GM08714 (cell line): ENCODE measurements around the gene HSD17B11.
"Not testable (repeated sequence)": the region's sequence is repeated elsewhere in the genome, so short reads cannot be mapped to it uniquely, and the experiment has no call there.

Experiments
- H3K4me3 ChIP-seq: fragments of 200-500 bp; sonication (Bioruptor generic); 2 replicates; pipeline ENCODE4 v1.5.1; 2014; ENCODE audit warnings: mild to moderate bottlenecking, low read length, inconsistent platforms
- ZNF274 ChIP-seq: IDR thresholded peaks from 2 replicates; pipeline ENCODE4 v1.6.1; 2012; ENCODE audit warnings: mild to moderate bottlenecking, low read depth, low read length

HSD17B11 gene

DNA sequence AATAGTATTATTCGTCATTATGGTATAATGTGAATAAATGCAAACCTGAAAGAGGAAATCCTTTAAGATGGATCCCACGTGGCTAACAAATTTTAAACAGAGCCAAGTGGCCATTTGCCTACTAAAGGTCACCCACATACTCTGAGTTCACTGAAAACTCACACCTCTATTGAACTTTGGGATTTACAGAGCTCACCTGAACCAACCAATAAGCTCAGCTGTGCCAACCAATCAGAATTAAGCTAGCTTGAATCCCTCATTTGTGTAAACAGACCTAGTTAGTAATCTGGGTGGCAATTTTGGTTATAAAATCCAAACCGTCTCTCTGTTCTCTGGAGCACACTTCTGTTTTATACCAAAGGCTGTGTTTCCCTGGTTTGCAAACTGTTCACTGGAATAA is 26.0 kb upstream of the HSD17B11 start:
- no peak for TF ChIP-seq ZNF274
- no peak overlapping the region for H3K4me3 ChIP-seq

DNA sequence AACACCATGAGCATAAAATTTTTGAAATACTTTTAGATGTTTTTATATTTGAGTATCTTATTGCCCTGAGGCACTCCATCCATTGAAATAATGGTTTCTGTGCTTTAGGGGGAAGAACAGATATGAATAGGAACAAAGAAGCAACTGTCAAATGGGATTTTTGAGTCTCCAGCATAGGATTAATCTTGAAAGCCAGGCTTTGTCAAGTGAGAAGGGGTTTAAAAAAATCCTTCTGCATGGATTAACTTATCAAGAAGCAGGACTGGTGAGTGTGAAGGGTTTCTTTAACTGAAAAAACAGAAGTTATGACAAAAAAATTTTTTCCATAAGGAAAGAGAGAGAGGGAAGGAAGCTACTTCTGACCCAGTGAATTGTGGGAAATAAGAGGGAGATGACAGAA is 23.8 kb upstream of the HSD17B11 start:
- TF ChIP-seq ZNF274, result no peak
- H3K4me3 ChIP-seq, result no peak overlapping the region

DNA sequence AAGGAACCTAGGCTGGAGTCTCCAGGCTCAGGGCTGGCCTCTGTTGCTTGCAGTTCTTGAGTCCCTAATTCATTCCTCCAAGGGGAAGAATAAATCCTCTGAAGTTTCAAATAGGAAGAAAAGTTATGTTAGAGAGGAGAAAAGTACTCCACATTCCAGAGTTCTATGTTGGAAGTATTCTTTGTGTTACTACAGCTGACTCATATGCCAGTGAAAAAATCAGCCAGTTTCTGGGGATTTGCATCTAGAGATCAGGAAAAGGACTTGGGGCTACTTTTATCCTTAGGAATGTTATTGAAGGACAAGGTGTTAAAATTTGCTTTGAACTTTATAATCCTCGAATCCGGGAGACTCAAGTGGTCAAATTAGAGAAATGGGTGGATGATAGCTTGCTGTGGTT is 19.7 kb upstream of the HSD17B11 start:
- TF ChIP-seq ZNF274, result no peak
- no peak overlapping the region for H3K4me3 ChIP-seq

DNA sequence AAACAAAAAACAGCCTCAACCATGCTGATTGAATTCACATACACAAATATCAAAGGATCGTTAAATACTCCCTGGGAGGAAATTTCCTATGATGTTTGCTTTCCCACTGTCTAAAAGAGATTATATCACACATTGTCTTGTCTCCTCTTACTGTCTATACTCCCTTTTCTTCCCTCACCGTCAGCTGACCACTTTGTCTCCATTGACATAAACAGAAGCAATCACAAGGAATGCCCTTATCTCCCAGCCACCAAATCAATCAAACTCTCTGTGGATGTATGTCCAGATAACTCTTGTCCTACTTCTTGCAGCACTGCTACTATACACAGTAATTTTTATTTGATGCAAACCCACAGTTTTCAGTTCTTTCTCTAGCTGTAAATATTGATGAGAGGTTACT is 19.2 kb upstream of the HSD17B11 start:
- no peak for TF ChIP-seq ZNF274

DNA sequence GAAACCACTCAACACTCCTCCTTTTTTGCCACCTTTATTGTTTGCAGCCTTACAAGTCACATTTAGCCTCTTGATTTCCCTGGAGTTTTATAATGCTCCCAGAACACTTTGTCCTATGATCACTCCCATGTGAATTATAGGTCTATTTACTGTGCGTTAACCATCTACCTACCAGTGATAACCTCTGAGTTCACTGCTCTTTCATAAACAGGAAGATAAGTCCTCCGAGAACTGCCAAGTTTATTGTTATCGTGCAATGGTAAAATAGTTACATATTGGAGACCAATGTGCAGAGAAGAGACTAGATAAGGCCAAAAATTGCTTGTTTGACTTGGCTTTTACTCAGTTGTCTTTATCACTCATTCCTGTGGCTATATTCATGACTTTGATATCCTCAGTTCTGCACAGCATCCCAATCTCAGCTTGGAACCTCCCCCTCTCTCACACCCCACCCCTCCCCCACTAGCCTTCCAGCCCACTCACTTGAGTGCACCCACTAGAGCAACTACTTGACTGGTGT is 18.5 kb upstream of the HSD17B11 start:
- TF ChIP-seq ZNF274, result no peak
- no peak overlapping the region for H3K4me3 ChIP-seq

More for the DNA sequence above, 19.2 kb upstream of the HSD17B11 start:
- H3K4me3 ChIP-seq, result no peak overlapping the region

DNA sequence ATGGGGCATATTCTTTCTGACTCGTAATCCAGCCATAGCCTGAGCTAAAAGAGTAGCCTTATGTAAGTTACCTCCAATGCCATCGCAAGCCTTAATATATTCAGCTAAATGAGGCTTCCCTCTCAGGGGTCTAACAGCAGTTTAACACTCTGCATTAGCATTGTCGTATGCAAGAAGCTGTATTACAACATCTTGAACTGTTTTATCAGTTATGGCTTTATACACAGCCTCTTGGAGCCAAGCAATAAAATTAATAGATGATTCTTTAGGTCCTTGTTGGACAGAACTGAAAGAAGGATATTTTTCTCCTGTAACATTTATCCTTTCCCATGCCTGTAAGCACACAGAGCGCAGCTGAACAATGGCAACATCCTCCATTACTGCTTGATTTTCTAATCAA is 15.9 kb upstream of the HSD17B11 start:
- H3K4me3 ChIP-seq, result not testable (repeated sequence)

DNA sequence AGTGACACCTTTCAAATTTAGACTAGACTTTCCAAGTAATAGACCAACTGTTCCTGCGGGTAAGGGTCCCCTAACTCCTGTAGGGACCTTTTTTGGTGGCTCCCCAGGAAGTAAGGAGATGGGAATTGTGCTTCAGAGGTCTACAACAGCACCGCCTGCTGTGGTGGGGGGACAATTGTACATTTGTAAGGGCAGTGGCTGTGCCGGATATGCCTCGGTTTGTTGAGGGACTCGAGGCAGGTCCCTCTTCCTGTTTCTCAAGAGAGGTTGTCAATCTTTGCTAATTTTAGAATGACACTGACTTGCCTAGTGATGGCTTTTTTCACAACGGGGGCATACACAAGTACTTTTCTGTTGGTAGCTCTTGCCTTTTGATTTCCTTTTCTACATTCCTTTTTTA is 15.5 kb upstream of the HSD17B11 start:
- H3K4me3 ChIP-seq, result no peak overlapping the region
- TF ChIP-seq ZNF274, result no peak

DNA sequence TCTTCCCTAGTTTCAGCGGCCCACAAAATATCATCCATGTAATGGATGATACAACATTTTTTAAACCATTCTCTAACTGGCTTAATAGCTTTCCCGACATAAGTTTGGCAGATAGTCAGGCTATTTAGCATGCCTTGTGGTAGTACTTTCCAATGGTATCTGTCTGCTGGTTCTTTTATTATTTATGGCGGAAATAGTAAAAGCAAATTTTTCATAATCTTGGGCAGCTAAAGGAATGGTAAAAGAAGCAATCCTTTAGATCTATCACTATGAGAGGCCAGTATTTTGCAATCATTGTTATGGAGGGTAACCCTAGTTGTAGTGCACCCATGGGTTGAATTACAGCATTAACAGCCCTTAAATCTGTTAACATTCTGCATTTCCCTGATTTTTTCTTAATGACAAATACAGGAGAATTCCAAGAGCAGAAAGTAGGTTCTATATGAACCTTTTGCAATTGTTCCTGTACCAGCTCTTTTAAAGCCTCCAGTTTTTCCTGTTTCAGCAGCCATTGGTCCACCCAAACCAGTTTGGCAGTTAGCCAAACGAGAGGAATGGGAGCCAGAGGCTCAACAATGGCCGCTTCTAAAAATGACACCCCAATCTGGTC is 14.3 kb upstream of the HSD17B11 start:
- H3K4me3 ChIP-seq, result no peak overlapping the region
- no peak for TF ChIP-seq ZNF274

DNA sequence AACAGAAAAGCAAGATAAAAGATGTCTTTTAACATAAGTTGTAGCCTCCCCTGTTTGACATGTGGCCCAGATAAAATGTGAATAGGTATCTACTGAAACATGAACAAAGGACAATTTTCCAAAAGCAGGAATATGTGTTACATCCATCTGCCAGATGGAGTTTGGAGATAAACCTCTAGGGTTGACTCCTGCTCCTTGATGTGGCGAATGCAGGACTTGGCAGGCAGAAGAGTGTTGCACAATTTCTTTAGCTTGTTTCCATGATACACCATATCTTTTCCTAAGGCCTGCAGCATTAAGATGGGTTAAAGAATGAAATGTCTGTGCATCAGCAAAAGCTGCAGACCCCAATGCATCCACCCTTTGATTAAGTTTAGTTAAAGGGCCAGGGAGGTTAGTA is 12.7 kb upstream of the HSD17B11 start:
- not testable (repeated sequence) for H3K4me3 ChIP-seq

DNA sequence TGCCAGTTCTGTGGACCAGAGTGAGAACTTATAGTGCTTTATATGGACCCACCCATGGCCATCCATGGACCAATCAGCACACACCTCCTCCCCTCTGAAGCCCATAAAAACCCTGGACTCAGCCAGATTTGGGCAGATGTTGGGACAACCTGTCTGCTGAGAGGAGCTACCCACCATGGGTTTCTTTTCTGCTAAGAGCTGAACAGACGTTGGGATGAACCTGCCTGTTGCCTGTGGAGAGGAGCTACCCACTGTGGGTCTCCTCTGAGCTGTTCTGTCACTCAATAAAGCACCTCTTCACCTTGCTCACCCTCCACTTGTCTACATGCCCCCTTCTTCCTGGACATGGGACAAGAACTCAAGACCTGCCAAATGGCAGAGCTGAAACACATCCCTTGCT is 9.0 kb upstream of the HSD17B11 start:
- no peak for TF ChIP-seq ZNF274
- H3K4me3 ChIP-seq, result no peak overlapping the region

DNA sequence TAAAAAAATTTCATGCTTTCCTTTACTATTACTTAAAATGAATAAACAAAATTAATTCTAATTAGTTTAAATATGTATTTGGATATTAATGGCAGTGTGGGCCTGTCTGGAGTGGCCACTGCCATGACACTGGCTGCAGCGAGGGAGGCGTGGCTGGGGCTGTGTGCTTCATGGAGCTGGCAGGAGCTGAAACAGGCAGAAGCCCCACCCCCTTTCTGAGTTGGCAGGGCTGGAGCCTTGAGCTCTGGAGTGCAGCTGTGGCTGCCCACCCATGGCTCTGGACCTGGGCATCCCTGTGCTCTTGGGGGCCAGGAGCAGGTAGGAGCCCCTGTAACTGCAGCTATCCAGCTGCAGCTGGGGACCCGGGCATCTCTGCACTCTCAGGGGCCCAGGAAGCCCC is 8.2 kb upstream of the HSD17B11 start:
- no peak for TF ChIP-seq ZNF274
- no peak overlapping the region for H3K4me3 ChIP-seq

DNA sequence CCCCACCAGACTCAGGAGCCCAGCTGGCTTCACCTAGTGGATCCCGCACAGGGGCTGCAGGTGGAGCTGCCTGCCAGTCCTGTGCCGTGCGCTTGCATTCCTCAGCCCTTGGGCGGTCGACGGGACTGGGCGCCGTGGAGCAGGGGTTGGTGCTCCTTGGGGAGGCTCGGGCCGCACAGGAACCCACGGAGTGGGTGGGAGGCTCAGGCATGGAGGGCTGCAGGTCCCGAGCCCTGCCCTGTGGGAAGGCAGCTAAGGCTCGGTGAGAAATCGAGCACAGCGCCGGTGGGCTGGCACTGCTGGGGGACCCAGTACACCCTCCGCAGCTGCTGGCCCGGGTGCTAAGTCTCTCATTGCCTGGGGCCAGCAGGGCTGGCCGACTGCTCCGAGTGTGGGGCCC is 4.9 kb upstream of the HSD17B11 start:
- not testable (repeated sequence) for H3K4me3 ChIP-seq

DNA sequence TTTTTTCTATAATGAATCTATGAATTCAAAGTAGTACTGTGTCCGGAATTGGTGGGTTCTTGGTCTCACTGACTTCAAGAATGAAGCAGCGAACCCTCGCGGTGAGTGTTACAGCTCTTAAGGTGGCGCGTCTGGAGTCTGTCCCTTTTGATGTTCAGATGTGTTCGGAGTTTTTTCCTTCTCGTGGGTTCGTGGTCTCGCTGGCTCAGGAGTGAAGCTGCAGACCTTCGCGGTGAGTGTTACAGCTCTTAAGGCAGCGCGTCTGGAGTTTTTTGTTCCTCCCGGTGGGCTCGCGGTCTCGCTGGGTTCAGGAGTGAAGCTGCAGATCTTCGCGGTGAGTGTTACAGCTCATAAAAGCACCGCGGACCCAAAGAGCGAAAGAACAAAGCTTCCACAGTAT is 4.1 kb upstream of the HSD17B11 start:
- not testable (repeated sequence) for H3K4me3 ChIP-seq

DNA sequence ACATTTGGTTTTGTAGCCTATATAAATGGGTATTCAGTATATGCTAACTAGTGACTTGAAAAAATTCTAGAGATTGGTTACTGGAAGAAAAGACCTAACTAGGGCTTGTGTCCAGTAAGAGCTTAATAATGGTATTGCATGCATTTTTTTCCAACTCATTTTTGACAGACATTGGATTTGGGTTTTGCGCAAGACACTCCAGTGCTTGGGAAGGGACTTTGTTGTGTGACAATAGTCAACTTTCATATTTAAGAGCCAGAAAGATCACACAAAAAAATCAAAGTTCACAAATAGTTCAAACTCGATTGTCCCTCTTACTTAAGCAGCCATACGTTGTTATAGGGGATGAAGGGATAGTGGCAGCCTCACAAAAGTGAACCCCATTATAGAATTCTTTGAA is 1.2 kb upstream of the HSD17B11 start:
- H3K4me3 ChIP-seq, result no peak overlapping the region
- no peak for TF ChIP-seq ZNF274

DNA sequence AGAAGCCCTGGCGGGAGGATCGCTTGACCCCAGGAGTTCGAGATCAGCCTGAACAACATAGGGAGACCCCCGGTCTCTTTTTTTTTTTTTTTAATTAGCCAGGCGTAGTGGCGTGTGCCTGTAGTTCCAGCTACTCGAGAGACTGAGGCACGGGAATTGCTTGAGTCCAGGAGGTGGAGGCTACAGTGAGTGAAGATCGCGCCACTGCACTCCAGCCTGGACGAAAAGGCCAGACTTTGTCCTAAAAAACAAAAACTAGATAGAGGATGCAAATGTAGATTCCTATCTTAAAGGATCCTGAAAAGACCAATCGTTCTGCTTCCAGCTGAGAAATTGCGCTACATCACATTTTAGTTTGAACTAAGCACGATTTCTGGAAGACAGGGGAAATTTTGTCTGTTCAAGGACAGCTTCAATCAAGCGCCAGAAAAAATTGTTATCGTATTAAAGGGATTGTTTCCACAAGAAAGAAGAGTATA is 627 bp upstream of the HSD17B11 start:
- no peak for TF ChIP-seq ZNF274
- H3K4me3 ChIP-seq, result peak overlapping the region; percentile 92

DNA sequence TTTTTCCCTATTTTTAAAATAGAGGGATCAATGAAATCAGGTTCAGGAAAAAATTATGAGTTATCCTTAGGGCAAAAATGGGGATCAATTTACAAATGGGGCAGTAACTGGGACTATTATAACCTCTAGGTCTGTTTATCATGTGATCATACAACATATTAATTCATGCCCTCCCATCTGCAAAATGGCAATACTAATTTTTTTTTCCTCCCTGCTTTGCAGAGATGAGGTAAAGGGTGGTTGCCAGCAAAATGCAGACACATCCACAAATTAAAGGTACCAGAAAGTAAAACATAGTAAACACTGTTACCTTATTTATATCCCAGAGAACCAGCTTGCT is 467 bp downstream of the HSD17B11 start:
- H3K4me3 ChIP-seq, result peak overlapping the region; percentile 92
- no peak for TF ChIP-seq ZNF274

DNA sequence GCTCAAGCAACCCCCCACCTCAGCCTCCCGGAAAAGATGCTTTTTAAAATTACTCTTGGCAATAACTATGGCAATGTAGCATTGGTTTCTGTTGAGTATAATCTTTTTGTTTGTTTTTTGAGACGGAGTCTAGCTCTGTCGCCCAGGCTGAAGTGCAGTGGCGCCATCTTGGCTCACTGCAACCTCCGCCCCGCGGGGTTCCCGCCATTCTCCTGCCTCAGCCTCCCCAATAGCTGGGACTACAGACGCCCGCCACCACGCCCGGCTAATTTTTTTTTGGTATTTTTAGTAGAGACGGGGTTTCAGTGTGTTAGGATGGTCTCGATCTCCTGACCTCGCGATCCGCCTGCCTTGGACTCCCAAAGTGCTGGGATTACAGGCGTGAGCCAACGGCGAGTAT is 933 bp downstream of the HSD17B11 start:
- H3K4me3 ChIP-seq, result peak overlapping the region; percentile 92
